ENCODE measurements around the gene ZC3H12D. TPM values are rescaled to one million over a fixed set of nuclear protein-coding genes. Genes with fewer than 3 reads are reported as not detected.
"Not testable (repeated sequence)": the region's sequence is repeated elsewhere in the genome, so short reads cannot be mapped to it uniquely, and the experiment has no call there.

The ZC3H12D gene
- total RNA-seq, 1 experiment from 2014 or later = not detected

GRCh38 chr6:149467265-149467664 lies 17.5 kb downstream of the ZC3H12D start:
- no peaks in the 10 kb centered on the region for H3F3A ChIP-seq (ENCODE audit: insufficient read depth, low read depth)
- intact Hi-C loops (cut with micrococcal nuclease; ENCODE audit: unreplicated experiment) = no loop called here
- H3K4me1 ChIP-seq (replicated peaks; ENCODE audit: insufficient read depth) = no peaks in the 10 kb centered on the region
- H3K9me2 ChIP-seq (ENCODE audit: insufficient read depth) = no peaks in the 10 kb centered on the region
- BruUV-seq (replicated peaks) = no TSS peak
- no peak for TF ChIP-seq EZH2 (IDR thresholded peaks at IDR 0.05; ENCODE audit: low read depth)
- no peak for TF ChIP-seq CTCF (conservative IDR thresholded peaks at IDR 0.05)
- no peak overlapping the region for H2AFZ ChIP-seq
- no peaks in the 10 kb centered on the region for H3K79me2 ChIP-seq (ENCODE audit: low read depth)
- no peaks in the 10 kb centered on the region for H3K36me3 ChIP-seq (ENCODE audit: low read depth)
- H3K4me3 ChIP-seq = no peak overlapping the region
- no peak for DNase-seq
- H3K27ac ChIP-seq = no peak overlapping the region
- ChIA-PET POLR2A (ENCODE audit: unreplicated experiment) (no interaction called here), CTCF (no interaction called here)
- no peaks in the 10 kb centered on the region for H4K20me1 ChIP-seq (ENCODE audit: insufficient read depth)
- no peak overlapping the region for H3K4me2 ChIP-seq
- H3K27me3 ChIP-seq (ENCODE audit: insufficient read depth, low read depth) = no peaks in the 10 kb centered on the region
- H3K9me3 ChIP-seq (ENCODE audit: insufficient read depth, low read depth) = no peaks in the 10 kb centered on the region

- no TSS peak for BruUV-seq (replicated peaks)
- no peaks in the 10 kb centered on the region for H3F3A ChIP-seq (ENCODE audit: insufficient read depth, low read depth)
- CTCF ChIA-PET = no interaction called here
- no peaks in the 10 kb centered on the region for H3K9me2 ChIP-seq (ENCODE audit: insufficient read depth)
- no peak for DNase-seq
- no peaks in the 10 kb centered on the region for H3K4me1 ChIP-seq (replicated peaks; ENCODE audit: insufficient read depth)
- TF ChIP-seq CTCF (conservative IDR thresholded peaks at IDR 0.05) (no peak), EZH2 (IDR thresholded peaks at IDR 0.05; ENCODE audit: low read depth) (no peak)
- no peaks in the 10 kb centered on the region for H3K9me3 ChIP-seq (ENCODE audit: insufficient read depth, low read depth)
- H3K4me3 ChIP-seq = no peak overlapping the region
- H3K27me3 ChIP-seq (ENCODE audit: insufficient read depth, low read depth) = no peaks in the 10 kb centered on the region
- no peaks in the 10 kb centered on the region for H3K79me2 ChIP-seq (ENCODE audit: low read depth)
- H3K27ac ChIP-seq = no peak overlapping the region
- POLR2A ChIA-PET (ENCODE audit: unreplicated experiment) = no interaction called here
- intact Hi-C loops (cut with micrococcal nuclease; ENCODE audit: unreplicated experiment) = no loop called here
- no peaks in the 10 kb centered on the region for H4K20me1 ChIP-seq (ENCODE audit: insufficient read depth)
- H3K36me3 ChIP-seq (ENCODE audit: low read depth) = no peaks in the 10 kb centered on the region
- H3K4me2 ChIP-seq = no peak overlapping the region
- no peak overlapping the region for H2AFZ ChIP-seq
These were observed 20.4 kb downstream of the ZC3H12D start for GRCh38 chr6:149464411-149464810.

- H3K79me2 ChIP-seq (ENCODE audit: low read depth) = no peaks in the 10 kb centered on the region
- H3K9me3 ChIP-seq (ENCODE audit: insufficient read depth, low read depth) = no peaks in the 10 kb centered on the region
- H4K20me1 ChIP-seq (ENCODE audit: insufficient read depth) = no peaks in the 10 kb centered on the region
- H3K4me3 ChIP-seq = no peak overlapping the region
- no peak overlapping the region for H3K27ac ChIP-seq
- no peaks in the 10 kb centered on the region for H3F3A ChIP-seq (ENCODE audit: insufficient read depth, low read depth)
- POLR2A ChIA-PET (ENCODE audit: unreplicated experiment) = no interaction called here
- intact Hi-C loops (cut with micrococcal nuclease; ENCODE audit: unreplicated experiment) = no loop called here
- H3K27me3 ChIP-seq (ENCODE audit: insufficient read depth, low read depth) = no peaks in the 10 kb centered on the region
- H3K36me3 ChIP-seq (ENCODE audit: low read depth) = no peaks in the 10 kb centered on the region
- DNase-seq = no peak
- no peaks in the 10 kb centered on the region for H3K4me1 ChIP-seq (replicated peaks; ENCODE audit: insufficient read depth)
- no peaks in the 10 kb centered on the region for H3K9me2 ChIP-seq (ENCODE audit: insufficient read depth)
- BruUV-seq (replicated peaks) = no TSS peak
- no peak overlapping the region for H3K4me2 ChIP-seq
- no peak for TF ChIP-seq EZH2 (IDR thresholded peaks at IDR 0.05; ENCODE audit: low read depth)
- TF ChIP-seq CTCF (conservative IDR thresholded peaks at IDR 0.05) = no peak
- H2AFZ ChIP-seq = no peak overlapping the region
- CTCF ChIA-PET = no interaction called here
These were observed 21.0 kb downstream of the ZC3H12D start for GRCh38 chr6:149463781-149464180.

- CTCF ChIA-PET; BruUV-seq (replicated peaks); H3F3A ChIP-seq (ENCODE audit: insufficient read depth, low read depth); H3K4me1 ChIP-seq (replicated peaks; ENCODE audit: insufficient read depth); POLR2A ChIA-PET (ENCODE audit: unreplicated experiment); H3K4me2 ChIP-seq; H3K9me3 ChIP-seq (ENCODE audit: insufficient read depth, low read depth); H3K36me3 ChIP-seq (ENCODE audit: low read depth); H3K27ac ChIP-seq; H3K4me3 ChIP-seq; H3K79me2 ChIP-seq (ENCODE audit: low read depth); H3K27me3 ChIP-seq (ENCODE audit: insufficient read depth, low read depth); H3K9me2 ChIP-seq (ENCODE audit: insufficient read depth); intact Hi-C loops (cut with micrococcal nuclease; ENCODE audit: unreplicated experiment); H2AFZ ChIP-seq; H4K20me1 ChIP-seq (ENCODE audit: insufficient read depth); DNase-seq: not testable (repeated sequence)
These were observed 22.1 kb downstream of the ZC3H12D start for GRCh38 chr6:149462712-149463111.
